Tibial nerve (tissue), 4 donors: ENCODE measurements around the gene STYK1. TPM values are rescaled to one million over a fixed set of nuclear protein-coding genes. Genes with fewer than 3 reads are reported as not detected.

Experiments used
- DNase-seq, 2 donors: peaks; one replicate each; pipeline ENCODE4 v3.0.0-alpha.2; 2019; ENCODE audit warnings: low spot score in 2 of 2
- H3K27ac ChIP-seq, 4 donors: fragments of 200-600 bp; sonication (generic) in 3 of 4; one replicate each; pipeline ENCODE4 v1.5.1; 2017 to 2019; ENCODE audit warnings: mild to moderate bottlenecking in 1 of 4
- H3K27me3 ChIP-seq, 2 donors: fragments of 200-600 bp; sonication (generic) in 1 of 2; one replicate each; pipeline versions ENCODE4 v1.5.1 to v1.6.0; 2017 to 2019
- H3K36me3 ChIP-seq, 3 donors: fragments of 200-600 bp; sonication (generic); one replicate each; pipeline ENCODE4 v1.5.1; 2018 to 2019
- H3K4me1 ChIP-seq, 4 donors: fragments of 200-600 bp; sonication (generic) in 3 of 4; one replicate each; pipeline ENCODE4 v1.5.1; 2017 to 2019
- H3K4me3 ChIP-seq, 4 donors: fragments of 200-600 bp; sonication (generic) in 3 of 4; one replicate each; pipeline ENCODE4 v1.5.1; 2017 to 2019; ENCODE audit warnings: mild to moderate bottlenecking in 1 of 4, moderate library complexity in 1 of 4
- H3K9me3 ChIP-seq, 4 donors: fragments of 200-600 bp; sonication (generic) in 3 of 4; one replicate each; pipeline ENCODE4 v1.5.1; 2017 to 2019
- EP300 ChIP-seq, 2 donors: sonication (generic); formaldehyde crosslinking; IDR thresholded peaks; one replicate each; pipeline ENCODE4 v1.6.1; 2017; ENCODE audit warnings: antibody characterized with exemption in 2 of 2, mild to moderate bottlenecking in 1 of 2
- POLR2A ChIP-seq, 2 donors: fragments of 450-650 bp; IDR thresholded peaks; one replicate each; pipeline ENCODE4 v1.6.1; 2017; ENCODE audit warnings: antibody characterized with exemption in 2 of 2, mild to moderate bottlenecking in 2 of 2, moderate library complexity in 2 of 2
- WGBS, 2 donors: methylation state at CpG; one replicate each; pipeline ENCODE4 v1.1.5; 2018; 5-methylcytosine and 5-hydroxymethylcytosine counted together
- total RNA-seq, 4 donors: library from RNA; depleted of rRNA; stranded (reverse); fragments of >200 nt; gene quantifications; one replicate each; pipeline ENCODE4 v1.1.0, GENCODE V29; 2016
- TF ChIP-seq, protein P1 (sequence below), 5 experiments: fragments of 200-600 bp in 3 of 5; fragments of 450-650 bp in 2 of 5; sonication (generic) in 3 of 5; IDR thresholded peaks; one replicate each; pipeline ENCODE4 v1.5.1; 2016 to 2019; ENCODE audit warnings: antibody characterized with exemption in 5 of 5, mild to moderate bottlenecking in 3 of 5, moderate library complexity in 2 of 5

STYK1 gene
- total RNA-seq, 4 donors from 2014 or later = 0.44 TPM; not detected in 3

DNA sequence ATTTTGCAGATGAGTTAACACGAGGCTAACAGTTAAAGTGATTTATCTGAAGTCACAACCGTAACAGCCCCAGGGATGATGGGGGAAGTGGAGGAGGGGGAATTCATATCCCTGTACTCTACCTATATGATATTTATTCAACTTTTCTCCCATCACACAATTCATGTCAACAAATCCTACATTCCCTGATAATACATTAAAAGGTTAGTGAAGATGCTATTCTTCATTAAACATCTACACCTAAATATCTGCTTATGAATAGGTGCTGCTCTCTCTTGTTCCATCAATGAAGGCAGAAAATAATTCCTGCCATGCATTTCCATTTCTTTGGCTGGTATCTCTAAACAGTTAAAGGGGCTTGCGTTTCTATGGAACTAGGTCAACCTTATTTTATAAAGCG lies 42.4 kb upstream of the STYK1 start:
- DNase-seq = no peak
- H3K9me3 ChIP-seq = no peaks in the 10 kb centered on the region
- H3K4me1 ChIP-seq = peaks cover 0 to 58% (median 36%) of the 10 kb centered on the region in 4 donors
- peak overlapping the region; percentile 60 to 99 (median 80) for H3K27ac ChIP-seq
- TF ChIP-seq, protein P1, sequence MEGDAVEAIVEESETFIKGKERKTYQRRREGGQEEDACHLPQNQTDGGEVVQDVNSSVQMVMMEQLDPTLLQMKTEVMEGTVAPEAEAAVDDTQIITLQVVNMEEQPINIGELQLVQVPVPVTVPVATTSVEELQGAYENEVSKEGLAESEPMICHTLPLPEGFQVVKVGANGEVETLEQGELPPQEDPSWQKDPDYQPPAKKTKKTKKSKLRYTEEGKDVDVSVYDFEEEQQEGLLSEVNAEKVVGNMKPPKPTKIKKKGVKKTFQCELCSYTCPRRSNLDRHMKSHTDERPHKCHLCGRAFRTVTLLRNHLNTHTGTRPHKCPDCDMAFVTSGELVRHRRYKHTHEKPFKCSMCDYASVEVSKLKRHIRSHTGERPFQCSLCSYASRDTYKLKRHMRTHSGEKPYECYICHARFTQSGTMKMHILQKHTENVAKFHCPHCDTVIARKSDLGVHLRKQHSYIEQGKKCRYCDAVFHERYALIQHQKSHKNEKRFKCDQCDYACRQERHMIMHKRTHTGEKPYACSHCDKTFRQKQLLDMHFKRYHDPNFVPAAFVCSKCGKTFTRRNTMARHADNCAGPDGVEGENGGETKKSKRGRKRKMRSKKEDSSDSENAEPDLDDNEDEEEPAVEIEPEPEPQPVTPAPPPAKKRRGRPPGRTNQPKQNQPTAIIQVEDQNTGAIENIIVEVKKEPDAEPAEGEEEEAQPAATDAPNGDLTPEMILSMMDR (IDR thresholded peaks at IDR 0.05) = no peak
- TF ChIP-seq POLR2A (IDR thresholded peaks at IDR 0.05) = no peak
- TF ChIP-seq EP300 (IDR thresholded peaks at IDR 0.05) = no peak
- H3K27me3 ChIP-seq = no peaks in the 10 kb centered on the region
- no peak overlapping the region for H3K4me3 ChIP-seq
- peaks cover 0 to 46% (median 0%) of the 10 kb centered on the region in 3 donors for H3K36me3 ChIP-seq
- WGBS, 2 donors = 37 to 40% methylated on average over 4 of the region's 4 CpGs

GRCh38 chr12:10715491-10715890 lies 41.6 kb upstream of the STYK1 start:
- Histone ChIP-seq H3K4me3 (no peak overlapping the region), H3K27ac (peak overlapping the region in 1 of 4 donors; percentile 99), H3K4me1 (peaks cover 0 to 50% (median 30%) of the 10 kb centered on the region in 4 donors), H3K9me3 (no peaks in the 10 kb centered on the region), H3K27me3 (no peaks in the 10 kb centered on the region), H3K36me3 (peaks cover 0 to 52% (median 0%) of the 10 kb centered on the region in 3 donors)
- WGBS, 2 donors = 94 to 96% methylated on average over 6 of the region's 6 CpGs
- TF ChIP-seq, protein P1 (IDR thresholded peaks at IDR 0.05) = no peak
- no peak for TF ChIP-seq POLR2A (IDR thresholded peaks at IDR 0.05)
- no peak for TF ChIP-seq EP300 (IDR thresholded peaks at IDR 0.05)
- DNase-seq = no peak

- 89 to 91% methylated on average over 16 of the region's 16 CpGs for WGBS, 2 donors
- no peak for DNase-seq
- Histone ChIP-seq H3K27me3 (no peaks in the 10 kb centered on the region), H3K4me3 (no peak overlapping the region), H3K27ac (no peak overlapping the region), H3K9me3 (no peaks in the 10 kb centered on the region), H3K36me3 (peaks cover 0 to 97% (median 0%) of the 10 kb centered on the region in 3 donors), H3K4me1 (peaks cover 0 to 25% (median 0%) of the 10 kb centered on the region in 4 donors)
- TF ChIP-seq POLR2A (IDR thresholded peaks at IDR 0.05) = no peak
Observed at GRCh38 chr12:10709808-10710207, 36.0 kb upstream of the STYK1 start.

- 65 to 67% methylated on average over 4 of the region's 4 CpGs for WGBS, 2 donors
- Histone ChIP-seq H3K27ac (no peak overlapping the region), H3K36me3 (peaks cover 0 to 97% (median 0%) of the 10 kb centered on the region in 3 donors), H3K4me3 (no peak overlapping the region), H3K9me3 (no peaks in the 10 kb centered on the region), H3K4me1 (peaks cover 0 to 33% (median 0%) of the 10 kb centered on the region in 4 donors), H3K27me3 (no peaks in the 10 kb centered on the region)
- DNase-seq = no peak
- TF ChIP-seq, protein P1 (IDR thresholded peaks at IDR 0.05) = no peak
- TF ChIP-seq EP300 (IDR thresholded peaks at IDR 0.05) (no peak), POLR2A (IDR thresholded peaks at IDR 0.05) (no peak)
Observed at GRCh38 chr12:10708862-10709261, 35.0 kb upstream of the STYK1 start.

- Histone ChIP-seq H3K27ac (peak overlapping the region in 2 of 4 donors; percentile 43 to 68), H3K4me1 (peaks cover 0 to 45% (median 0%) of the 10 kb centered on the region in 4 donors), H3K9me3 (no peaks in the 10 kb centered on the region), H3K36me3 (peaks cover 0 to 98% (median 4%) of the 10 kb centered on the region in 3 donors), H3K4me3 (no peak overlapping the region), H3K27me3 (no peaks in the 10 kb centered on the region)
- DNase-seq = no peak
- 24 to 61% methylated on average over 2 of the region's 2 CpGs for WGBS, 2 donors
- TF ChIP-seq EP300 (IDR thresholded peaks at IDR 0.05) = no peak
- TF ChIP-seq POLR2A (IDR thresholded peaks at IDR 0.05) = no peak
- TF ChIP-seq, protein P1 (IDR thresholded peaks at IDR 0.05) = no peak
Observed at GRCh38 chr12:10705655-10706054, 31.8 kb upstream of the STYK1 start.
